Thoracic aorta (tissue), 2 donors: ENCODE results near the gene JAML. TPM values are rescaled to one million over a fixed set of nuclear protein-coding genes. Genes with fewer than 3 reads are reported as not detected.

Experiments
- ATAC-seq: fragments of 150-250 bp; one replicate; pipeline ENCODE4 v1.8.0; 2017; ENCODE audit warnings: low read depth; ENCODE audit not compliant: insufficient number of reproducible peaks, low FRiP score
- DNase-seq: peaks from one replicate; pipeline ENCODE4 v3.0.0-alpha.2; 2020; ENCODE audit warnings: low spot score
- H3K27ac ChIP-seq, 2 donors: fragments of 200-600 bp; sonication (generic); 1 replicate in 1 of 2; 2 replicates in 1 of 2; pipeline ENCODE4 v1.5.1; 2016; ENCODE audit warnings: mild to moderate bottlenecking in 2 of 2, moderate library complexity in 2 of 2
- H3K27me3 ChIP-seq: fragments of 200-600 bp; sonication (generic); replicated peaks from 2 replicates; pipeline ENCODE4 v1.6.0; 2016; ENCODE audit warnings: mild to moderate bottlenecking; ENCODE audit not compliant: insufficient read depth
- H3K36me3 ChIP-seq: fragments of 200-600 bp; sonication (generic); one replicate; pipeline ENCODE4 v1.5.1; 2016
- H3K4me1 ChIP-seq, 2 donors: fragments of 200-600 bp; sonication (generic); 1 replicate in 1 of 2; 2 replicates in 1 of 2; pipeline versions ENCODE4 v1.5.1 to v1.6.0; 2016; ENCODE audit warnings: low read depth in 2 of 2, mild to moderate bottlenecking in 1 of 2; ENCODE audit not compliant: control insufficient read depth in 1 of 2
- H3K4me3 ChIP-seq: fragments of 200-600 bp; sonication (generic); 2 replicates; pipeline ENCODE4 v1.5.1; 2016; ENCODE audit warnings: mild to moderate bottlenecking
- H3K9me3 ChIP-seq: fragments of 200-600 bp; sonication (generic); 2 replicates; pipeline ENCODE4 v1.5.1; 2016
- CTCF ChIP-seq: fragments of 200-600 bp; sonication (generic); IDR thresholded peaks from one replicate; pipeline ENCODE4 v1.5.1; 2019; ENCODE audit warnings: antibody characterized with exemption
- total RNA-seq, 2 donors: library from RNA; depleted of rRNA; stranded (reverse); fragments of >200 nt; gene quantifications; one replicate each; pipeline versions ENCODE4 v1.1.0 to v1.2.3, GENCODE V29; 2016

Gene JAML
- total RNA-seq, 2 donors from 2014 or later: 3.7 to 7.6 TPM

- DNase-seq (no peak), ATAC-seq (no peak)
- Histone ChIP-seq H3K27ac (no peak overlapping the region), H3K36me3 (no peaks in the 10 kb centered on the region), H3K4me1 (peaks cover 0 to 3% of the 10 kb centered on the region in 2 donors), H3K9me3 (no peaks in the 10 kb centered on the region), H3K27me3 (no peaks in the 10 kb centered on the region), H3K4me3 (no peak overlapping the region)
- no peak for TF ChIP-seq CTCF
Observed at GRCh38 chr11:118265954-118266353, 41.1 kb upstream of the JAML start.

- H3K27me3 ChIP-seq: no peaks in the 10 kb centered on the region
- no peaks in the 10 kb centered on the region for H3K9me3 ChIP-seq
- ATAC-seq (no peak), DNase-seq (no peak)
- peaks cover 0 to 3% of the 10 kb centered on the region in 2 donors for H3K4me1 ChIP-seq
- H3K36me3 ChIP-seq: no peaks in the 10 kb centered on the region
- no peak overlapping the region for H3K27ac ChIP-seq
- H3K4me3 ChIP-seq: peak overlapping the region; percentile 61
- TF ChIP-seq CTCF: no peak
Observed at GRCh38 chr11:118264569-118265465, 40.0 kb upstream of the JAML start.

- H3K27me3 ChIP-seq: no peaks in the 10 kb centered on the region
- peak within 1 kb of the TSS; percentile 61 for H3K4me3 ChIP-seq
- H3K27ac ChIP-seq: no peak within 1 kb of the TSS
- DNase-seq (no peak), ATAC-seq (no peak)
- H3K9me3 ChIP-seq: no peaks in the 10 kb centered on the region
- TF ChIP-seq CTCF: no peak
- H3K4me1 ChIP-seq: peaks cover 0 to 3% of the 10 kb centered on the region in 2 donors
- H3K36me3 ChIP-seq: no peaks in the 10 kb centered on the region
Observed at GRCh38 chr11:118263695-118264568, 39.1 kb upstream of the JAML start, which contains the start of gene MPZL2. MPZL2 (minus strand) TSS chr11:118264297; CDS start chr11:118264153, 144 bp downstream.

GRCh38 chr11:118263112-118263511 lies 38.3 kb upstream of the JAML start:
- H3K4me1 ChIP-seq: peaks cover 0 to 3% of the 10 kb centered on the region in 2 donors
- H3K9me3 ChIP-seq: no peaks in the 10 kb centered on the region
- no peak overlapping the region for H3K4me3 ChIP-seq
- H3K36me3 ChIP-seq: no peaks in the 10 kb centered on the region
- no peak for DNase-seq
- H3K27ac ChIP-seq: no peak overlapping the region
- TF ChIP-seq CTCF: no peak
- H3K27me3 ChIP-seq: no peaks in the 10 kb centered on the region
- ATAC-seq: no peak

GRCh38 chr11:118260353-118260752 lies 35.5 kb upstream of the JAML start:
- DNase-seq: no peak
- no peak for ATAC-seq
- Histone ChIP-seq H3K4me1 (peaks cover 0 to 3% of the 10 kb centered on the region in 2 donors), H3K27ac (no peak overlapping the region), H3K27me3 (no peaks in the 10 kb centered on the region), H3K4me3 (no peak overlapping the region), H3K9me3 (no peaks in the 10 kb centered on the region), H3K36me3 (no peaks in the 10 kb centered on the region)
- no peak for TF ChIP-seq CTCF
